HepG2 (cell line): ENCODE results near the gene KIAA1958. TPM values are rescaled to one million over a fixed set of nuclear protein-coding genes. Genes with fewer than 3 reads are reported as not detected.

ENCODE experiments used
- ATF4 ChIP-seq, 2 experiments: fragments of 450-650 bp in 1 of 2; sonication (generic) in 1 of 2; formaldehyde crosslinking; IDR thresholded peaks; 2 replicates each; pipeline versions ENCODE4 v1.5.0 to v1.8.0; 2020 to 2022; ENCODE audit warnings: mild to moderate bottlenecking in 1 of 2, missing genetic modification reagents in 1 of 2
- BCL6 ChIP-seq: IDR thresholded peaks from 2 replicates; pipeline ENCODE4 v1.6.1; 2016; ENCODE audit warnings: missing genetic modification reagents, missing compliant biosample characterization
- CEBPG ChIP-seq: IDR thresholded peaks from 2 replicates; pipeline ENCODE4 v1.6.1; 2016
- CHD2 ChIP-seq: IDR thresholded peaks from 2 replicates; pipeline ENCODE4 v1.6.1; 2011; ENCODE audit warnings: low read depth, low read length, improper control_type of control experiment
- ESRRA ChIP-seq: sonication (generic); formaldehyde crosslinking; IDR thresholded peaks from 2 replicates; pipeline ENCODE4 v1.5.1; 2020; ENCODE audit warnings: mild to moderate bottlenecking, low read depth, missing genetic modification reagents
- FOXA1 ChIP-seq, 2 experiments: fragments of 450-650 bp in 1 of 2; sonication (generic) in 1 of 2; formaldehyde crosslinking in 1 of 2; IDR thresholded peaks; 2 replicates each; pipeline versions ENCODE4 v1.4.0 to v1.6.1; 2016 to 2020; ENCODE audit warnings: missing genetic modification reagents in 1 of 2
- FOXK2 ChIP-seq: fragments of 450-650 bp; IDR thresholded peaks from 2 replicates; pipeline ENCODE4 v1.6.1; 2016
- HMG20A ChIP-seq: IDR thresholded peaks from 2 replicates; pipeline ENCODE4 v1.6.1; 2016; ENCODE audit warnings: borderline replicate concordance
- HNF4A ChIP-seq: sonication (generic); formaldehyde crosslinking; IDR thresholded peaks from 2 replicates; pipeline ENCODE4 v1.4.0; 2020; ENCODE audit warnings: missing genetic modification reagents
- HNF4G ChIP-seq, 2 experiments: sonication (generic) in 1 of 2; formaldehyde crosslinking in 1 of 2; IDR thresholded peaks; 2 replicates each; pipeline versions ENCODE4 v1.4.0 to v1.6.1; 2011 to 2020; ENCODE audit warnings: borderline replicate concordance in 2 of 2, low read depth in 2 of 2, mild to moderate bottlenecking in 2 of 2, low read length in 1 of 2, missing genetic modification reagents in 1 of 2, moderate library complexity in 1 of 2
- HOXA3 ChIP-seq: sonication (generic); formaldehyde crosslinking; IDR thresholded peaks from 2 replicates; pipeline ENCODE4 v1.5.0; 2020; ENCODE audit warnings: missing genetic modification reagents
- KDM1A ChIP-seq: IDR thresholded peaks from 2 replicates; pipeline ENCODE4 v1.6.1; 2016; ENCODE audit warnings: missing compliant biosample characterization
- MEIS2 ChIP-seq: sonication (generic); formaldehyde crosslinking; IDR thresholded peaks from 2 replicates; pipeline ENCODE4 v1.9.0; 2021; ENCODE audit warnings: mild to moderate bottlenecking, missing genetic modification reagents
- PAWR ChIP-seq: sonication (generic); formaldehyde crosslinking; IDR thresholded peaks from 2 replicates; pipeline ENCODE4 v1.4.0; 2020; ENCODE audit warnings: missing genetic modification reagents, mild to moderate bottlenecking, borderline replicate concordance
- RARA ChIP-seq: IDR thresholded peaks from 2 replicates; pipeline ENCODE4 v1.6.1; 2016; ENCODE audit warnings: missing genetic modification reagents, missing compliant biosample characterization
- RCOR2 ChIP-seq: IDR thresholded peaks from 2 replicates; pipeline ENCODE4 v1.6.1; 2016; ENCODE audit warnings: missing biosample characterization, missing genetic modification reagents
- TBX2 ChIP-seq: sonication (generic); formaldehyde crosslinking; IDR thresholded peaks from 2 replicates; pipeline ENCODE4 v1.5.0; 2020; ENCODE audit warnings: missing genetic modification reagents, mild to moderate bottlenecking, borderline replicate concordance
- TCF7 ChIP-seq: sonication (generic); IDR thresholded peaks from 2 replicates; pipeline ENCODE4 v1.6.1; 2016; ENCODE audit warnings: antibody characterized with exemption, low read depth
- TEAD3 ChIP-seq: optimal IDR thresholded peaks from 2 replicates; pipeline ENCODE3; 2016; ENCODE audit warnings: borderline replicate concordance
- TGIF2 ChIP-seq: IDR thresholded peaks from 2 replicates; pipeline ENCODE4 v1.6.1; 2016; ENCODE audit warnings: control low read depth, missing compliant biosample characterization
- TOPORS ChIP-seq: sonication (generic); formaldehyde crosslinking; IDR thresholded peaks from 2 replicates; pipeline ENCODE4 v1.8.0; 2023; ENCODE audit warnings: mild to moderate bottlenecking, missing genetic modification reagents
- ZBTB21 ChIP-seq: sonication (generic); formaldehyde crosslinking; IDR thresholded peaks from 2 replicates; pipeline ENCODE4 v1.4.0; 2020; ENCODE audit warnings: missing genetic modification reagents
- ZBTB26 ChIP-seq: IDR thresholded peaks from 2 replicates; pipeline ENCODE4 v1.6.1; 2016; ENCODE audit warnings: missing compliant biosample characterization, missing genetic modification reagents, borderline replicate concordance
- ZBTB7B ChIP-seq: sonication (generic); formaldehyde crosslinking; IDR thresholded peaks from 2 replicates; pipeline ENCODE4 v1.4.0; 2020; ENCODE audit warnings: missing genetic modification reagents
- ZGPAT ChIP-seq: IDR thresholded peaks from 2 replicates; pipeline ENCODE4 v1.6.1; 2016; ENCODE audit warnings: mild to moderate bottlenecking
- ZNF512 ChIP-seq: sonication (generic); formaldehyde crosslinking; IDR thresholded peaks from 2 replicates; pipeline ENCODE4 v1.4.0; 2020; ENCODE audit warnings: mild to moderate bottlenecking, missing genetic modification reagents
- ZNF879 ChIP-seq: sonication (generic); formaldehyde crosslinking; IDR thresholded peaks from 2 replicates; pipeline ENCODE4 v1.8.1; 2023; ENCODE audit warnings: missing genetic modification reagents
- polyA plus RNA-seq, 8 experiments: library from polyadenylated mRNA; depleted of rRNA in 3 of 8; stranded (reverse) in 7 of 8; unstranded in 1 of 8; fragments of >200 nt; fragmentation: Illumina TruSeq in 4 of 8; extraction: Trizol in 4 of 8; gene quantifications; 2 replicates each; pipeline versions ENCODE4 v1.2.1 to v1.2.3, GENCODE V29; 2011 to 2016; ENCODE audit warnings: low read depth in 4 of 8, missing spikeins in 1 of 8, mixed read lengths in 1 of 8; ENCODE audit not compliant: insufficient read depth in 1 of 8
- total RNA-seq, 5 experiments: library from RNA; depleted of rRNA; stranded (reverse); fragments of >200 nt; fragmentation: Illumina TruSeq; extraction: Trizol; gene quantifications; 2 replicates each; pipeline ENCODE4 v1.2.3, GENCODE V29; 2016; ENCODE audit warnings: low read depth in 1 of 5

The KIAA1958 gene
- total and polyA plus RNA-seq, 2 of the 13 experiments (the other 11 are each of a cell fraction or from before 2014, with no cell fraction given) = 8.5 to 10.3 TPM

- TF ChIP-seq CEBPG (CRISPR knock-in tag) (peak; percentile 33; the same call in 1 of the 2 replicates), HNF4G (IDR thresholded peaks at IDR 0.05; ENCODE audit: borderline replicate concordance, low read depth, low read length) (peak; percentile 50; the same call in 1 of the 2 replicates), HNF4G (CRISPR knock-in tag; IDR thresholded peaks at IDR 0.05; ENCODE audit: borderline replicate concordance, low read depth) (no peak), ZGPAT (peak; percentile 35; the same call in 1 of the 2 replicates), ZBTB21 (CRISPR knock-in tag) (no peak), CHD2 (no peak), MEIS2 (CRISPR knock-in tag) (no peak), ZBTB26 (CRISPR knock-in tag) (no peak), TOPORS (no peak), RCOR2 (peak; percentile 48), ESRRA (no peak), ZNF512 (CRISPR knock-in tag) (no peak), ZBTB7B (CRISPR knock-in tag) (0 out of 2 replicates have a peak, but pooled peaks have one; percentile 33), FOXA1 (IDR thresholded peaks at IDR 0.05) (peak; percentile 50; the same call in 1 of the 2 replicates), FOXA1 (CRISPR knock-in tag; IDR thresholded peaks at IDR 0.05) (peak; percentile 75), TGIF2 (no peak), TCF7 (peak; percentile 76), HOXA3 (CRISPR knock-in tag) (no peak), BCL6 (CRISPR knock-in tag) (peak; percentile 47; the same call in 1 of the 2 replicates), ZNF879 (CRISPR knock-in tag) (no peak), TEAD3 (CRISPR knock-in tag) (peak; percentile 61), TBX2 (CRISPR knock-in tag) (peak; percentile 25; the same call in 1 of the 2 replicates), ATF4 (CRISPR knock-in tag; IDR thresholded peaks at IDR 0.05) (0 out of 4 replicates have a peak, but pooled peaks of 1 of the 2 experiments have one; percentile 28), HMG20A (CRISPR knock-in tag) (peak; percentile 73; the same call in 1 of the 2 replicates), HNF4A (CRISPR knock-in tag) (peak; percentile 89), FOXK2 (peak; percentile 58; the same call in 1 of the 2 replicates), KDM1A (peak; percentile 88), RARA (CRISPR knock-in tag) (peak; percentile 74), PAWR (CRISPR knock-in tag) (no peak)
These were observed 19.0 kb downstream of the KIAA1958 start (continued) for GRCh38 chr9:112505607-112506006.
